ENCODE measurements around the gene TMEM88.

The TMEM88 gene

DNA sequence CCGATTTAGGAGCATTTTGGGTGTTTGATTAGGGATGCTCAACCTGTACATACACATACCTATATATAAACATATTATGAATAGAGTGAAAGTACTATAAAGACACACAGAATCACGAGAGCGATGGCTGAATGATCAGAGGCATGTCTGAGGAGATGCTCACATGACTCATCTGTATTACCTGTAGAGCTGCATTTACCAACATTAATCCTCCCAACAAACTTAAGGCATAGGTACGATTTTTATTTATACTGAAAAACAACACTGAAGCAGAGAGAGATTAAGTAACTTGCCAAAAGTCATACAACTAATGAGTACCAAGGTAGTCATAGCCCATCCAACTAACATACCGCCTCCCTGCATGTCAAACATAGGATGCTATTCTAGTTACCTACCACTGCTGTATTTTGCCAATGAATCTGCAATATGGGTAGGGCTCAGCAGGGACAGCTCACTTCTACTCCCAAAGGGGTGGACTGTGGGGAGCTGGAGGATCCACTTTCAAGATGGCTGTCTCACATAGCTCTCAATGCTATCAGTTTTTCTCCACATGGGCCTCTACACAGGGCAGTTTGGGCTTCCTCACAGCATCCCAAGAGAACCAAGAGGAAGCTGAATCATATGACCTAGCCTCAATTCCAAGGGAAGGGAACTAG is 10.3 kb downstream of the TMEM88 start:
- Histone ChIP-seq H3K4me1 (ENCODE audit: insufficient read depth, insufficient read length) (no peaks in the 10 kb centered on the region), H3K9ac (ENCODE audit: insufficient read length, low read depth) (no peak overlapping the region), H3K27me3 (ENCODE audit: insufficient read depth, insufficient read length) (no peaks in the 10 kb centered on the region), H3K9me3 (ENCODE audit: insufficient read depth, low read length) (peaks cover 5% of the 10 kb centered on the region; the same call in 1 of the 2 replicates), H3K4me3 (ENCODE audit: insufficient read length, low read depth) (no peak overlapping the region), H3K36me3 (ENCODE audit: insufficient read depth, insufficient read length, low read length) (peaks cover 31% of the 10 kb centered on the region)
- TF ChIP-seq YY1 (IDR thresholded peaks at IDR 0.05; ENCODE audit: insufficient read depth, insufficient read length) = no peak
- no peak for TF ChIP-seq ZNF274 (IDR thresholded peaks at IDR 0.05; ENCODE audit: low read depth, low read length)
- no peak for TF ChIP-seq SUZ12 (IDR thresholded peaks at IDR 0.05; ENCODE audit: extremely low read depth, insufficient read depth, insufficient read length)
- DNase-seq (ENCODE audit: low read depth, low spot score) = no peak

DNA sequence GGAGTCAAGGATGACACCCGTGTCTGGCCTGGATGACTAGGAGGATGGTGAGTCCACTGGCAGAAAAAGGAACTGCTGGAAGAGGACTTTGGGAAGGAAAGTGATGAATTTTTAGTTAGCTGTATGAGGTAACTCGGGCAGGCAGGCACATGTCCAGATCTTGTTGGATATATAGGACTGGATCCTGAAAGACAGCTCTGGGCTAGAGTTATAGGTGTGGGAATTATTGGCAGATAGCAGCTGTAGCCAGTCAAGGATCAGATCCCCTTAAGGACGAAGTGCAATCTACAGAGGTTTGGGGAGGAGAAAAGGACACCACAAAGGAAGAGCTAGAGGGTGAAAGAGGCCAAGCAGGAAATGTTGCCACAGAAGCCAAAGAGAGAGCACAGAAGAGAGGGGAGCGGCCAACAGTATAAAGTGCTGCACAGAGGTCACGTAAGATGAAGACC is 13.0 kb downstream of the TMEM88 start:
- TF ChIP-seq ZNF274 (IDR thresholded peaks at IDR 0.05; ENCODE audit: low read depth, low read length) = no peak
- TF ChIP-seq YY1 (IDR thresholded peaks at IDR 0.05; ENCODE audit: insufficient read depth, insufficient read length) = no peak
- TF ChIP-seq SUZ12 (IDR thresholded peaks at IDR 0.05; ENCODE audit: extremely low read depth, insufficient read depth, insufficient read length) = no peak
- Histone ChIP-seq H3K27me3 (ENCODE audit: insufficient read depth, insufficient read length) (no peaks in the 10 kb centered on the region), H3K4me1 (ENCODE audit: insufficient read depth, insufficient read length) (no peaks in the 10 kb centered on the region), H3K36me3 (ENCODE audit: insufficient read depth, insufficient read length, low read length) (peaks cover 11% of the 10 kb centered on the region), H3K4me3 (ENCODE audit: insufficient read length, low read depth) (no peak overlapping the region), H3K9me3 (ENCODE audit: insufficient read depth, low read length) (peaks cover 5% of the 10 kb centered on the region; the same call in 1 of the 2 replicates), H3K9ac (ENCODE audit: insufficient read length, low read depth) (no peak overlapping the region)
- DNase-seq (ENCODE audit: low read depth, low spot score) = no peak

DNA sequence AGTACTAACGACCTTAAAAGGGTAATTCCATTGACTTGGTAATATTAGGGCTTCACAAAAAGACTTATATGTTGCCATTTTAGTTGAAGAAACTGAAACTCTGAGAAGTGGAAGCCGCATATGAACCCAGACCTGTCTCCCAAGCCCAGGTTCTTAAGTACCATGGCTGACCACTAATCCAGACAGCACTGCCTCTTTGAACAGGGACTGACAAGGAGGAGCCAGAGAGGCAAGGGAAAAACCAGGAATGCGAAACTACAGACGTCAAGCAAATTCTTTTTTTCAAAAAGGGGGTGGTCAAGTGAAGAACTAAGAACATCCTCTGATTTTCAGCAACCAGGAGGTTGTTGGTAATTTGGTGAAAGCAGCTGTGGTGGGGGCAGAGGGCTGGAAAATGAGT is 18.2 kb downstream of the TMEM88 start:
- no peak for DNase-seq (ENCODE audit: low read depth, low spot score)
- TF ChIP-seq SUZ12 (IDR thresholded peaks at IDR 0.05; ENCODE audit: extremely low read depth, insufficient read depth, insufficient read length) (no peak), ZNF274 (IDR thresholded peaks at IDR 0.05; ENCODE audit: low read depth, low read length) (no peak), YY1 (IDR thresholded peaks at IDR 0.05; ENCODE audit: insufficient read depth, insufficient read length) (no peak)

DNA sequence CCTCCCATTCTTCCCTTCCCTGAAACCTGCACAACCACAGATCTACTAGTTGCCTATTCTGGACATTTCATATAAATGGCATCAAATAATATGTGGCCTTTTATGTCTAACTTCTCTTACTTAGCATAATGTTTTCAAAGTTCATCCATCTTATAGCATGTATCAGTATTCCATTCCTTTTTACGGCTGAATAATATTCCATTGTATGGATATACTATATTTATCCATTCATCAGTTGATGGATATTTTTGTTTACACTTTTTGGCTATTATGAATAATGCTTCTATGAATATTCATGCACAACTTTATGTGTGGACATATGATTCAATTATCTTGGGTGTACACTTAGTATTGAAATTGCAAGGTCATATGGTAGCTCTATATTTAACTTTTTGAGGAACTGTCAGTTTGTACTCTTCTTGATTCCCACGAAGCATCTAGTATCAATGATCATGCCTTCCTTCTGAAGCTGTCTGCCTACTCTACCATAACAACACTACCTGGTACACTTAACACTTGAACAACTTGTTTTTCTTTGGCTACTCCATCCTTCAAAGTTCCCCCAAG is 21.0 kb downstream of the TMEM88 start:
- no peak for TF ChIP-seq YY1 (IDR thresholded peaks at IDR 0.05; ENCODE audit: insufficient read depth, insufficient read length)
- no peak for TF ChIP-seq SUZ12 (IDR thresholded peaks at IDR 0.05; ENCODE audit: extremely low read depth, insufficient read depth, insufficient read length)
- TF ChIP-seq ZNF274 (IDR thresholded peaks at IDR 0.05; ENCODE audit: low read depth, low read length) = no peak
- DNase-seq (ENCODE audit: low read depth, low spot score) = no peak
- Histone ChIP-seq H3K36me3 (ENCODE audit: insufficient read depth, insufficient read length, low read length) (peaks cover 20% of the 10 kb centered on the region), H3K4me1 (ENCODE audit: insufficient read depth, insufficient read length) (no peaks in the 10 kb centered on the region), H3K4me3 (ENCODE audit: insufficient read length, low read depth) (no peak overlapping the region), H3K27me3 (ENCODE audit: insufficient read depth, insufficient read length) (no peaks in the 10 kb centered on the region), H3K9me3 (ENCODE audit: insufficient read depth, low read length) (no peaks in the 10 kb centered on the region), H3K9ac (ENCODE audit: insufficient read length, low read depth) (no peak overlapping the region)

More for the DNA sequence above, 18.2 kb downstream of the TMEM88 start:
- Histone ChIP-seq H3K36me3 (ENCODE audit: insufficient read depth, insufficient read length, low read length) (no peaks in the 10 kb centered on the region), H3K27me3 (ENCODE audit: insufficient read depth, insufficient read length) (no peaks in the 10 kb centered on the region), H3K9me3 (ENCODE audit: insufficient read depth, low read length) (no peaks in the 10 kb centered on the region), H3K4me3 (ENCODE audit: insufficient read length, low read depth) (no peak overlapping the region), H3K9ac (ENCODE audit: insufficient read length, low read depth) (no peak overlapping the region), H3K4me1 (ENCODE audit: insufficient read depth, insufficient read length) (no peaks in the 10 kb centered on the region)

DNA sequence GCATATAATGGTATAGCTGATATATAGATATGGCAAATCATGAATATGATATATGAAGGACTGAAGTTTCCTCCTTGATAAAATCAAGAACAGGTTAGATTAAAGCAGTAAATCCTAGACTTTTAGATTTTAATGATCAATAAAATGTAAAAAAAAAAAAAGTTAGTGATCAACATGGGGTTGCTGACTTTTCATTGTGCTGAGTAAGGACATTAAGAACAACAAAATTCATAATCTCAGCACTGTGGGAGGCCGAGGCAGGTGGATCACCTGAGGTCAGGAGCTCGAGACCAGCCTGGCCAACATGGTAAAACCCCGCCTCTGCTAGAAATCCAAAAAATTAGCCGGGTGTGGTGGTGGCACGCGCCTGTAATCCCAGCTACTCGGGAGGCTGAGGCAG is 23.4 kb downstream of the TMEM88 start:
- DNase-seq (ENCODE audit: low read depth, low spot score) = no peak
- TF ChIP-seq ZNF274 (IDR thresholded peaks at IDR 0.05; ENCODE audit: low read depth, low read length) = no peak
- no peak overlapping the region for H3K4me3 ChIP-seq (ENCODE audit: insufficient read length, low read depth)
- H3K36me3 ChIP-seq (ENCODE audit: insufficient read depth, insufficient read length, low read length) = peaks cover 33% of the 10 kb centered on the region
- H3K27me3 ChIP-seq (ENCODE audit: insufficient read depth, insufficient read length) = no peaks in the 10 kb centered on the region
- no peaks in the 10 kb centered on the region for H3K9me3 ChIP-seq (ENCODE audit: insufficient read depth, low read length)
- H3K4me1 ChIP-seq (ENCODE audit: insufficient read depth, insufficient read length) = no peaks in the 10 kb centered on the region
- no peak overlapping the region for H3K9ac ChIP-seq (ENCODE audit: insufficient read length, low read depth)

DNA sequence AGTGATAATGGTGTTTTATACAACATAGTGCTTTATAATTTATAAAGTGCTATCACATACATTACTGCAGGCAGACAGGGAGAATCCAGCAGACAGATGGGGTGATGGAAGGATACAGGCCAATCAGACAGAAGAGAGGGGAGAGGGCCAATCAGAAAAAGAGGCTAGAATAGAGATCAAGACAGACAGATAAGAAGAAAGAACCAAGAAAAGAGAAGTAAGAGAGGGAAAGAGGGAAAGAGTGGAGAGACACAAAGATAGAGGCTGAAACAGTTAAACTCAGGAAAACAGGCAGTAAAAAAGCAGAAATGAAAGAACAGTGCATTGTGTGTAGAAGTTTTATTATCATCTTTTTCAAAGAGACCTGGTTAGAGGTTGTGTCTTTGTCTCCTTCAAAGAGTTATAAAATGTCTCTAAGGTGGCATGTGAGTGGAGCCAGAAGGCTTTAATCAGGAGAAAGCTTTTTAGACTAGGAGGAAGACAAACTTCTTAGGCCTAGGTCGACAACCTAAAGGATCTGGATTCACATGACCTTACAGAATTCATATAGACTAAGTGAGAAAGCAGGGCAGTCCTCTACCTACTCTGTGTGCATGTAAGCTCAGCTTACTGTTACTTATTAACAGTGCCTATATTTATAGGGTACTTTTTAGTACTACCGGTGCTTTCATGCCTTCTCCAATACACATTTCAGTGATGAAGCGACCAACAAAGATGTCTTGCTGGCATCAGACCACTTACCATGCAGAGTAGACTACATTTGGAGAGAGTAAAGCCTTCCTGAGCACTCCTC is 25.4 kb downstream of the TMEM88 start:
- Histone ChIP-seq H3K4me3 (ENCODE audit: insufficient read length, low read depth) (no peak overlapping the region), H3K9ac (ENCODE audit: insufficient read length, low read depth) (no peak overlapping the region), H3K27me3 (ENCODE audit: insufficient read depth, insufficient read length) (no peaks in the 10 kb centered on the region), H3K36me3 (ENCODE audit: insufficient read depth, insufficient read length, low read length) (peaks cover 33% of the 10 kb centered on the region), H3K9me3 (ENCODE audit: insufficient read depth, low read length) (no peaks in the 10 kb centered on the region), H3K4me1 (ENCODE audit: insufficient read depth, insufficient read length) (no peaks in the 10 kb centered on the region)
- no peak for DNase-seq (ENCODE audit: low read depth, low spot score)
- no peak for TF ChIP-seq SUZ12 (IDR thresholded peaks at IDR 0.05; ENCODE audit: extremely low read depth, insufficient read depth, insufficient read length)
- TF ChIP-seq YY1 (IDR thresholded peaks at IDR 0.05; ENCODE audit: insufficient read depth, insufficient read length) = no peak
- no peak for TF ChIP-seq ZNF274 (IDR thresholded peaks at IDR 0.05; ENCODE audit: low read depth, low read length)

Measured in NT2/D1 (cell line).